Glutamatergic neuron (in vitro differentiated cells): ENCODE data around the gene TBC1D22A. TPM values are rescaled to one million over a fixed set of nuclear protein-coding genes. Genes with fewer than 3 reads are reported as not detected.

Experiments used
- DNase-seq: peaks from one replicate; pipeline ENCODE4 v3.0.0; 2022
- H3K27ac Mint-ChIP-seq: one replicate; pipeline ENCODE4 v1.8.0; 2020; ENCODE audit warnings: mild to moderate bottlenecking, mixed read lengths, inconsistent platforms; ENCODE audit not compliant: unreplicated experiment
- H3K27me3 Mint-ChIP-seq: one replicate; pipeline ENCODE4 v1.8.0; 2020; ENCODE audit warnings: mild to moderate bottlenecking, moderate library complexity, mixed read lengths, inconsistent platforms; ENCODE audit not compliant: unreplicated experiment
- H3K36me3 Mint-ChIP-seq: one replicate; pipeline ENCODE4 v1.8.0; 2020; ENCODE audit warnings: mild to moderate bottlenecking, mixed read lengths, inconsistent platforms; ENCODE audit not compliant: unreplicated experiment
- H3K4me1 Mint-ChIP-seq: one replicate; pipeline ENCODE4 v1.8.0; 2020; ENCODE audit warnings: mild to moderate bottlenecking, low read depth, mixed read lengths, inconsistent platforms; ENCODE audit not compliant: unreplicated experiment
- H3K4me3 Mint-ChIP-seq: one replicate; pipeline ENCODE4 v1.8.0; 2020; ENCODE audit warnings: mild to moderate bottlenecking, mixed read lengths, inconsistent platforms; ENCODE audit not compliant: unreplicated experiment
- H3K9me3 Mint-ChIP-seq: one replicate; pipeline ENCODE4 v1.8.0; 2020; ENCODE audit warnings: mild to moderate bottlenecking, moderate library complexity, mixed read lengths, inconsistent platforms; ENCODE audit not compliant: unreplicated experiment
- CTCF ChIP-seq: fragments of 200-600 bp; sonication (generic); IDR thresholded peaks from one replicate; pipeline ENCODE4 v1.5.0; 2021; ENCODE audit not compliant: partially characterized antibody, unreplicated experiment
- total RNA-seq: library from RNA; stranded (reverse); fragmentation: NEBNext Ultra II Directional; extraction: Animal tissue kit (Norgen Biotek cat#: 25700); gene quantifications from one replicate; pipeline ENCODE4 v1.2.1, GENCODE V29; 2021; ENCODE audit not compliant: unreplicated experiment

TBC1D22A gene
- total RNA-seq, 1 donor from 2014 or later: 23.0 TPM

- peaks cover 2% of the 10 kb centered on the region for H3K27me3 Mint-ChIP-seq
- no peak overlapping the region for H3K27ac Mint-ChIP-seq
- no peak for DNase-seq
- no peak overlapping the region for H3K4me3 Mint-ChIP-seq
- H3K36me3 Mint-ChIP-seq: peaks cover 11% of the 10 kb centered on the region
- H3K9me3 Mint-ChIP-seq: peaks cover 20% of the 10 kb centered on the region
- no peak for TF ChIP-seq CTCF
- peaks cover 5% of the 10 kb centered on the region for H3K4me1 Mint-ChIP-seq
These were observed 410.5 kb downstream of the TBC1D22A start for GRCh38 chr22:47172771-47173534.

GRCh38 chr22:47173535-47174021 lies 411.1 kb downstream of the TBC1D22A start:
- H3K27me3 Mint-ChIP-seq: peaks cover 1% of the 10 kb centered on the region

GRCh38 chr22:47174096-47174495 lies 411.6 kb downstream of the TBC1D22A start:
- TF ChIP-seq CTCF: no peak
- Mint-ChIP-seq H3K27ac (no peak overlapping the region), H3K27me3 (peaks cover 1% of the 10 kb centered on the region), H3K4me1 (peaks cover 5% of the 10 kb centered on the region), H3K4me3 (no peak overlapping the region), H3K9me3 (peaks cover 21% of the 10 kb centered on the region), H3K36me3 (peaks cover 11% of the 10 kb centered on the region)
- DNase-seq: no peak

More at GRCh38 chr22:47173535-47174021, 411.1 kb downstream of the TBC1D22A start:
- Mint-ChIP-seq H3K4me1 (peaks cover 5% of the 10 kb centered on the region), H3K9me3 (peaks cover 21% of the 10 kb centered on the region), H3K36me3 (peaks cover 11% of the 10 kb centered on the region), H3K27ac (no peak overlapping the region), H3K4me3 (no peak overlapping the region)
- no peak for DNase-seq
- no peak for TF ChIP-seq CTCF

- H3K36me3 Mint-ChIP-seq: peaks cover 12% of the 10 kb centered on the region
- no peak overlapping the region for H3K27ac Mint-ChIP-seq
- no peak for TF ChIP-seq CTCF
- H3K4me1 Mint-ChIP-seq: peaks cover 5% of the 10 kb centered on the region
- H3K9me3 Mint-ChIP-seq: peaks cover 21% of the 10 kb centered on the region
- H3K27me3 Mint-ChIP-seq: peaks cover 1% of the 10 kb centered on the region
- no peak for DNase-seq
- H3K4me3 Mint-ChIP-seq: no peak overlapping the region
These were observed 412.2 kb downstream of the TBC1D22A start for GRCh38 chr22:47174671-47175112.
